GM21619 (cell line): ENCODE results near the gene ZIM2.

ENCODE experiments used
- ATAC-seq: cut with Tn5 transposase; IDR thresholded peaks from one replicate; pipeline ENCODE4 v1.9.1; 2021; ENCODE audit not compliant: unreplicated experiment

ZIM2 gene

DNA sequence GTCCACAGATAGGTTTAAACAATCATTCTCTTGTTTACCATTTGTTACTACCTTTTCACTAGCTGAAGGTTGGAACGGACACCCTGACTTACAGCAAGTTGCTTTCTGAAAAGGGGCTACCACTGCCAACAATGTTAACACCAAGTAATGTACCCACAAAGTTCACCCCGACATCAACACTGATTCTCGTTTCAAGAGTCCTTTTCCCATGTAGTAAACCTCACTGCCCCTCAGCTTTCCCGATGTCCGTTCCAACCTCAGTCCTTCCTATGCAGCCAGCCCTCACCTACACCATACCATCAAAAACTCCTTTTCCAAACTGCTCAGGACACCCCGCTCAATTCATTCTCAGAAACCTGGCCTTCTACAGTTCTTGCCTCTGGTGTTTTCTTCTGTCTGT lies 29.0 kb downstream of the ZIM2 start:
- ATAC-seq: no peak

DNA sequence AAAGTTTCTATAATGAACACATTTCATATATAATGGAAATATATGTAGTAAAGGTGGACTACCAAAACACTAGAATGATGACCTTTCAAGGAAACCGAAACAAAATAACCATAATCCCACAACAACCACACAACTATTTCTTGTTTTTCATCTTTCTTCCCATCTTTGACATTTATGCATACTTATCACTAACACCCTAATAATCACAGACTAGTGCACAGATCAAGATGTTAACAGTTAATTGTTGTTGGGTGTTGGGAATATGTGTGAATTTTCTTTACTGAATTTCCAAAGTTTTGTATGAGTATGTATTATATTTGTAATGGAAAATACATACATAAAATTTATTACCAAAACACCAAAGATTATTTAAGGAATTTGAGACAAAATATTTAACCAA lies 30.3 kb downstream of the ZIM2 start:
- no peak for ATAC-seq

DNA sequence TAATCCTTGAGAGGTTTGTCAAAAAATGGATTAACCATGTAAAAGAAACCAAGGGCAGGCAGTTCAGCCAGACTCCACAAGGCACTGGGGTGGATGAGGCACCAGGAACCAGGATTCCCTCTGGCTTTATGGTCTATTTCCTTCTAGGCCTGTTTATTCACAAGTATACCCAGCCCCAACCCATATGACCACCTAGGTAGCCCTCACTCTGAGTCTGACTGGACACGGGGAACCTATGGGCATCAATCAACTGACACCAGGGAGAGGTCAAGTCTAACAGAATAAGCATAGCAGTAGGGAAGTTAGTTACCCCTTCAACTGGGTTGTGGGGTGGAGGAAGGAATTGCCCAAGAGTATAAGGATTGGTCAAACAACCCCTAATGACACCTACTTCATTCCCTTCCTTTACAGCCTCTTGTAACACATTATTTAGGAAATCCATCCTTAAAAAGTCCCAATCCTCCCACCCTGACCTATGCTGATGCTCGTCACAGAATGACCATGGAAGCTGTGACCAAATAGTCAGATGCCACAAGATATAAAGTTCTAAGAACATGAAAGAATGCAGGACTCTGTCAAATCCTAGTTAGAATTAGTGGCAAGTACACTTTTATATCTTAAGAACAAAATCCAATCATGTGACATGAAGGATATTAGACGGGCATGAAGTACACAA lies 31.7 kb downstream of the ZIM2 start:
- no peak for ATAC-seq

DNA sequence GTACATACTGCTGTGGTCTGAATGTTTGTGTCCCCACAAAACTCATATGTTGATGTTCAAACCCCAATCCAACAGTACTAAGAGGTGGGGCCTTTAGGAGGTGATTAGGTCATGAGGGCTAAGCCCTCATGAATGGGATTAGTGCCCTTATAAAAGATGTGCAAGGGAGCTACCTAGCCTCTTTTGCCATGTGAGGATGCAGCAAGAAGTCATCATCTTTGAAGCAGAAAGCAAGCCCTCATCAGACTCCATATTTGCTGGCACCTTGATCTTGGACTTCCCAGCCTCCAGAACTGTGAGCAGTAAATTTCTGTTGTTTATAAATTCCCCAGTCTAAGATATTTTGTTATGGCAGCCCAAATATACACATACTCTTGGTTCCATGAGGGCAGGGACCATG lies 33.9 kb downstream of the ZIM2 start:
- ATAC-seq: no peak

DNA sequence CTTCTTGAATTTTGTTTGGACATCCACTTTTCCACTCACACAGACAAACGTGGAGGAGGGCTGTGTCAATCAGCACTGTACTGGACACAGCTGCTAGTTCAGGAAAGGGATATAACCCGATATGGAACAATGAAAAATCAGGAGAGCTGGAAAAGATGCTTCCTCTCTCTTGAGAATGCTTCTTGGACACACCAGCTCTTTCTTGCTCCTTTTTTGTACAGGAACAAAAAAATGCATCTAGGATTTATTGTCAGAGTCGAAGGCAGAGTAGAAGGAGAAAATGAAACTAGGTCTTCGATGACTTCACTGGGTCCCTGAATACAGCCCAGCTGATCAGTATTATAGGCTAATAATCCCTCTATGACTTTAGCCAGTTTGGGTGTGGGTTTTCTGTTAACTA lies 62.2 kb downstream of the ZIM2 start:
- ATAC-seq: no peak

DNA sequence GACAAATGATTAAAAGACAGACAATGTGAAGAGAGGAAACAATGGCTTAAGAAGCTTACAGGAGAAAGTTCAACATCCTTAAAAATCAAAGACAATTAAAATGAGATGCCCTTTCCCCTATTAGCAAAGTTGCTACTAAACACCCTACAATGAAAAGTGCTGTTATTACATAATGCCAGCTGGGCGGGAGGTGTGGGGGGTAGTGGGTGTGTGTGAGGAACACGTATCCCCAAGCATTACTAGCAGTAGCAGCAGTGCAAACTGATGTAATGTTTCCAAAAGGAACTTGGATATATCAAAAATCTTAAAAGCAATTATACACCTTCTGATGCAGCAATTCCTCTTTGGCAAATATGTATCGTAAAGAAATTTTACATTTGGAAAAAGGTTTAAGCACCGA lies 70.9 kb downstream of the ZIM2 start:
- ATAC-seq: no peak

DNA sequence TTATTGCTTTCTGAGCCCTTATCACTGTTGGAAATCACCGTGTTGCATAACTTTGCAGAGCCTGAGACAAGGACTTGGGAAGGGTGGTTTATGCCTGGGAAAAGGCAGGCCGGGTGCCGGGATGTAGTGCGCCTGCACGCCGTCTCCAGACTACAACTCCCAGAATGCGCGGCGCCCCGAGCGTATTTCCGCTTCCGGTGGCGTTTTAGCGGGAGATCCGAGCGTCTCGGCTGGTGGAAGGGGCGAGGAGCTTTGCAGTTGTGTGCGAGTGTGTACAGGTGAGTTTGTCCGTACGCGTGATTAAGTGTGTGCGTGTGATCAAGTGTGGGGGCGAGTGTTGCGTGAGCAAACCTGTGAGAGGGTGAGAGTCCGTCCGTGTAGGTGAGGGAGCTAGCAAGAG lies 75.4 kb downstream of the ZIM2 start:
- no peak for ATAC-seq

DNA sequence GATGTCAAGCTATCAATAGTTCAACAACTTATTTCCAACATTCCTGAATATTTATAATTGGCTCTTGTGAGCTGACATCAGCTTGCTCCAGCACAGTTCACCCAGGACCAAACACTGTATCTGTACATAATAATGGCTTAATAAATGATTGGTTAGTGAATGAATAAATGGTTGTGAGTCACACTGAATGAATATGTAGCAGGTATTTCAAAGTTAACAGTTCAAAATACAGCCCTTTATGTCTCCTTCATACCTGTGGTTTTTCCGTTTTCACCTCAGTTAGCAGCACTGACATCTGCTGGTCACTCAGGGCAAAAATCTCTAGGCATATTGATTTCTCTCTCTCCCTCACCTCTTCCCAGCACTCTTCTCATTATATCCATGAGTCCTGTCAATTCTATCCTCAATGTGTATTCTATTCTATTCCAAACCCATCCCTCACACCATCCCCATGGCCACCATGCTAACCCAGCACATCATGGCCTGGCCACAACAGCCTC lies 76.3 kb downstream of the ZIM2 start:
- ATAC-seq: no peak

DNA sequence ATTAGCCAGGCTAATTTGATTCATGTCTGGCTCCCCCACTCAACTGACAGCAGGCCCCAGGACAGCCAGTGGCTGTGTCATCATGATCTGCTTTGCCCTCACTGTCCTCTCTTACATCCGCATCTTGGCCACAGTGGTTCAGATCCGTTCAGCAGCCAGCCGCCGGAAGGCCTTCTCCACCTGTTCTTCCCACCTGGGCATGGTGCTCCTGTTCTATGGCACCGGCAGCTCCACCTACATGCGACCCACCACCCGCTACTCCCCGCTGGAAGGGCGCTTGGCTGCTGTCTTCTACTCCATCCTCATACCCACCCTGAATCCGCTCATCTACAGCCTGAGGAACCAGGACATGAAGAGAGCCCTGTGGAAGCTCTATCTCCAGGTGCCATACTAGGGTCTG lies 79.7 kb downstream of the ZIM2 start:
- no peak for ATAC-seq

DNA sequence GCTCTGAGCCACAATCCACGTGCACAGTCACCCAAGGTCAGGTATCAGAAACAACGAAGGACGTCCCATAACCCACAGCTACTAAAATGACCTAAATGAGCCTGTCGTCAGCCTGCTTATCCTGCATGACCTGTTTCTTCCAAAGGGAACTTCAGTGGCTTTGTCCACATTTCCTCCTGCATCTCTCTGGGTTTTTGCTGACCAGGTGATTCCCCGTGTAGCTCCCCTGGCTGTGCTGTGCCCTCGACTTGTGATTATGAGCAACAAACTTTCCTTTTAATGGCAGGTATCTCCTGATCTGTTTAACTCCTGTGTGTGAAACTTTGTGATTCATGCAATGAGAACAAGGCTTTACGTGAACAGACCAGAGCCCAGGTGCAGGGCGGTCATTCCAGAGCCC lies 81.0 kb downstream of the ZIM2 start:
- no peak for ATAC-seq

DNA sequence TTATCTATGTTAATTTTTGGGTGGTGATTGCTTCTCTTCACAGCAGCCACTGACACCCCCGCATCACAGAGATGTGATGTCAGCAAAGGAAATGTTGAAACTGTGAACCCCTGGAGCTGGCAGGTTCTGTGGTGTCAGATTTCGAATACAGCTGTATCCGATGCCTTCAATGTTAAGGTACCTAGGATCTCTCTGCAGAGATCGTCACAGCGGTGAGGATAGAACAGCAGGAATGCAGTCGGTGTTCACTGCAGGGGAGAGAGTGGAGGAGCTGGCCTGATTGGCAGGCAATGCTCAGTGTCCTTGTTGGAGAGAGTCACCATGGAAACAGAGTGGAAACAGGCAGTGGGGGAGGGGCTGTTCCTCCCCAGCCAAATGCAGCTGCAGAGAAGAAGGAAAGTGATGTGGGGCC lies 89.4 kb downstream of the ZIM2 start:
- no peak for ATAC-seq

DNA sequence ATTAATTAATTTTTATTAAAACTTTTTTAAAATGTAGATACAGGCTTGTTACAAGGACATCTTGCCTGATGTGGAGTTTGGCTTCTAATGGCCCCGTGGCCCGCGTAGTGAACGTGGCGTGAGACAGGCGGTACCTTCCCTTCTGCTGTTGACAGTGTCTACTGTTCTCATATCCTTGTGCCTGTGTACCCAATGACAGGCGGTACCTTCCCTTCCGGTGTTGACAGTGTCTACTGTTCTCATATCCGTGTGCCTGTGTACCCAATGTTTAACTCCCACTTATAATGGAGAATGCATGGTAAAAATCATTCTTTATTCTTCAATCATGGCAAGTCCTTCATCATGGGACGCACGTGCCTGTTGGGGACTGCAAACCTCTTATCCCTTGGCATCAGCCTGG lies 89.9 kb downstream of the ZIM2 start:
- no peak for ATAC-seq

DNA sequence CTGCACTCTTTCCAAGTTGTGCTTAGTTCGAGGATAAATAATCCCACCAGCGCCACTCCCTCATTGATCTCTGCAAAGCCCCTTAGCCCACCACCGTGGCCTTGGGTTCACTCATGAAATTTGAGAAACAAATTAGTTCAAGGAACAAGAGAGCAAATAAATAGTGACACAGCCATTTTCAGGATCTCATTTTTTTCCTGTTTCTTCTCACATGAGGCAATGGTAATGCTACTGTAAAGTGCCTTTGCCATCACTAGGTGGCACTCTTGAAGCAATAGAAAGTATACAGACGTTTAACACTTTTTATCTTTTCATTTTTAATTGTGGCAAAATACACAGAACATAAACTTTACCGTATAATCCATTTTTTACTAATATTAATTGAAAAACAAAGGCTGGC lies 92.1 kb downstream of the ZIM2 start:
- ATAC-seq: no peak

DNA sequence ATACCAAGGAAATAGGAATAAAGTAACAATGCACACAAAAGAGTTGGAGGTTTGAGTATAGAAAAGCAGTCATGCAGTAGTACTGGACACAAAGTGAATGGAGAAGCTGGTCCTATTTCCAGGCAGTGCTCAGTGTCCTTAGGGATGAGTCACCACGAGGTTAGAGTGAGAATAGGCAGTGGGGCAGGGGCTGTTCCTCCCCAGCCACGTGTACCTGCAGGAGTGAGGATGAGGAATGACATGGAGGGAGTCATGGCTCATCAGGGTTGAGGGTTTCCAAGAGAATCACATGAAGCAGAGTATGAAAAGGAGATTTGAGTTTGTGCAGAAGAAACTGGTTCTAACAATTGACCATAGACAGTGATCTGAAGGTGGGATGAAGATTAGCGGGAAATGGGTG lies 94.2 kb downstream of the ZIM2 start:
- no peak for ATAC-seq

DNA sequence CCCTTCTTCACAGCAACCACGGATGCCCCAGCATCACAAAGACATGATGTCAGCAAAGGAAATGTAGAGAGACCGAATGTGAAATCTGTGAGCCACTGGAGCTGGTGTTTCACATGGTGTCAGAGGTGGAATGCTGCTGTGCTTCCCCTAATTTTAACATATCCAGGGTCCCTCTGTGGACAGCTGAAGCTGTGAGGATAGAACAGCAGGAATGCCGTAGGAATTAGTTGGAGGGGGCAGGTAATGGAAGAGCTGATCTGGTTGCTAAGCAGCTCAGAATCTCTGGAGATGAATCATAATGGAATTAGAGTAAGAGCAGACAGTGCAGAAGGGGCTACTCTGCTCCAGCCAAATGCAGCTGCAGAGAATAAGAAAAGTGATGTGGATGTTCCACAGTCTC lies 100.0 kb downstream of the ZIM2 start:
- ATAC-seq: no peak

DNA sequence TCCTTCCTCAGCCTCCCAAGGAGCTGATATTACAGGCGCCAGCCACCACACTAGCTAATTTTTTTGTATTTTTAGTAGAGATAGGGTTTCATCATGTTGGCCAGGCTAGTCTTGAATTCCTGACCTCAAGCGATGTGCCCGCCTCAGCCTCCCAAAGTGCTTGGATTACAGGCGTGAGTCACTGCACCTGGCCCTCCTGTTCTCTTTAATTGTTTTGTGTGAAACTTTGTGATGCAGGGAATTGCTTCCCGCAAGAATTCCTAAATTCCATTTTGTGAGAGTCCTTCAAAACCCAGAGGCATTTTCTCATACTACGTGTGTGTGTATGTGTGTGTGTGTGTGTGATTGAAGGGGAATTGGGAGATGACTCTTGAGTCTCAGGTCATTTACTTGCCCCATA lies 104.0 kb downstream of the ZIM2 start:
- ATAC-seq: no peak

DNA sequence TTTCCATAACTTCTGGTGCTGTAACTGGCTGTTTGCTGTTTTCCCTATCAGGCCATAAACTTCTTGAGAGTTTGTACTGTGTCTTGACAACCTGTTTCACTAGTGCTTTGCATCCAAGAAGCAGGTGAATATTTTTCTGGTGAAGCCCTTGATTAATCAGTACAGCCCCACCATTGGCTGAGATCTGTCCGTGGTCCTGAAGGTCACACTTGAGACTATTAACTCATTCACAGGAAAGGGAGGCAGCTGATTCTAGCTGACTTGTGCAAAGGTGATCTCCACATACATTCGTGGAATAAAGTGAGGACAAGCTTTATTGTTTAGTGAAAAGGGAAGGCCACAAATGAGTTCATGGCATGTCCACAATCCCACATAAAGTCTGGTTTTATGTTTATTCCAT lies 107.5 kb downstream of the ZIM2 start:
- ATAC-seq: no peak

DNA sequence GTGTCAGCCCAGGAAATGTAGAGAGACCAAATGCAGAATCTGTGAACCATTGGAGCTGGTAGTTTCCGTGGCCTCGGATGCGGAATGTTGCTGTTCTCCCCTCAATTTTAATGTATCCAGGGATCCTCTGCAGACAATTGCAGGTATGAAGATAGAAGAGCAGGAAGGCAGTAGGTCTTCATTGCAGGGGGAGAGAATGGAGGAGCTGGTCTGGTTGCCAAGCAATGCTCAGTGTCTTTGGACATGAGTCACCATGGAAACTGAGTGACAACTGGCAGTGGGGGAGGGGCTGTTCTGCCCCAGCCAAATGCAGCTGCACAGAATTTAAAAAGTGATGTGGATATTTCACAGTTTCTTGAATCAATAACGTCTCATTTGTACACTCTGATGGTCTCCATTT lies 112.8 kb downstream of the ZIM2 start:
- no peak for ATAC-seq

DNA sequence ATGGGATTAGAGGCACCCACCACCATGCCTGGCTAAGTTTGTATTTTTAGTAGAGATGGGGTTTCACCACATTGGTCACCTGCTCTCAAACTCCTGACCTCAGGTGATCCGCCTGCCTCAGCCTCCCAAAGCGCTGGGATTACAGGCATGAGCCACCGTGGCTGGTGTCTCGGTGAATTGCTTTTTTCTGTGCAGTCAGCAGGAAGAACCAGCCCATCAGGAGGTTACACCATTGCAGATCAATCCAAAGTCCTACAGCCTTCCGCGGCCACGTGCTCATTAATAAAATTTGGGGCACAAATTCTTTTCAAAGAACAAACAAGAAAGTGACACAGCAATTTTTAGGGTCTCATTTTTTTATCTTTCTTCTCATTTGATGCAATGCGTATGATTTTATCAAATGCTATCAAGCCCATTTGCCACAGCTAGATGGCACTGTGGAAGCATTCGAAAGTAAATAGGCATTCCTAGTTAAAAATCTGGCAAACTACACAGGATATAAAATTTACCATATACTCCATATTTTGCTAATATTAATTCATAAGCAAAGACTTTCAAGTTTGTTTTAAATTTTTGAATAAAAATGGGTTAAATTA lies 114.6 kb downstream of the ZIM2 start:
- no peak for ATAC-seq
